GM13976 (cell line): ENCODE results near the gene TRAPPC1.

Experiments used
- DNase-seq: peaks from one replicate; pipeline ENCODE4 v3.0.0; 2012; ENCODE audit warnings: low spot score
- in situ Hi-C: fragments of 300-500 bp; cut with MboI; formaldehyde crosslinking; loops from one replicate; pipeline ENCODE4 v1.12.0; 2022; ENCODE audit warnings: low sequenced_read_pairs, mixed read lengths, inconsistent platforms; ENCODE audit not compliant: unreplicated experiment
- TF ChIP-seq, protein P1 (sequence below): IDR thresholded peaks from 2 replicates; pipeline ENCODE4 v1.5.1; 2012; ENCODE audit warnings: borderline replicate concordance, mild to moderate bottlenecking; ENCODE audit not compliant: insufficient read depth; ENCODE audit errors: extremely low read depth, missing control alignments, control extremely low read depth

TRAPPC1 gene

DNA sequence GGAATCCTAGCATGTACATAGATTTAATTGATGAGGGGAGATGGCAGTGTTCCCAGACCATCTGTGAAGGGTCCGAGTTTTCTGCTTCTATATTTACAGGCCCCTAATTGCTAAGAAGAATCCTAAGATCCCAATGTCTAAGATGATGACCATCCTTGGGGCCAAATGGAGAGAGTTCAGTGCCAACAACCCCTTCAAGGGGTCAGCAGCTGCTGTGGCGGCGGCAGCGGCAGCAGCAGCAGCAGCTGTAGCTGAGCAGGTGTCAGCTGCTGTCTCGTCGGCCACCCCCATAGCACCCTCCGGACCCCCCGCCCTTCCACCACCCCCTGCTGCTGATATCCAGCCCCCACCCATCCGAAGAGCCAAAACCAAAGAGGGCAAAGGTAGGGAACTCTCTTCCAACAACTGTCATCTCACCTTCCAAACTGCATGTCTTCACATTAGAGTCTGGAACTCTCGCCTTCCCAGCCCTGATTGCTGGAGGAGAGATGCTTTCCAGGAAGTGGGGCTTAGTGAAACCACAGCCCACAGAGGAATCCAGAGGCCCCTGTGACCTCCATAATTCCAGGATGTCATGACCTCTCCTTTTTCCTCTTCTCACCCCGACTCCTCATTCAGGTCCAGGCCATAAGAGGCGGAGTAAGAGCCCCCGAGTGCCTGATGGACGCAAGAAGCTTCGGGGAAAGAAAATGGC is 38.4 kb downstream of the TRAPPC1 start:
- in situ Hi-C loops, result no loop called here
- TF ChIP-seq, protein P1, sequence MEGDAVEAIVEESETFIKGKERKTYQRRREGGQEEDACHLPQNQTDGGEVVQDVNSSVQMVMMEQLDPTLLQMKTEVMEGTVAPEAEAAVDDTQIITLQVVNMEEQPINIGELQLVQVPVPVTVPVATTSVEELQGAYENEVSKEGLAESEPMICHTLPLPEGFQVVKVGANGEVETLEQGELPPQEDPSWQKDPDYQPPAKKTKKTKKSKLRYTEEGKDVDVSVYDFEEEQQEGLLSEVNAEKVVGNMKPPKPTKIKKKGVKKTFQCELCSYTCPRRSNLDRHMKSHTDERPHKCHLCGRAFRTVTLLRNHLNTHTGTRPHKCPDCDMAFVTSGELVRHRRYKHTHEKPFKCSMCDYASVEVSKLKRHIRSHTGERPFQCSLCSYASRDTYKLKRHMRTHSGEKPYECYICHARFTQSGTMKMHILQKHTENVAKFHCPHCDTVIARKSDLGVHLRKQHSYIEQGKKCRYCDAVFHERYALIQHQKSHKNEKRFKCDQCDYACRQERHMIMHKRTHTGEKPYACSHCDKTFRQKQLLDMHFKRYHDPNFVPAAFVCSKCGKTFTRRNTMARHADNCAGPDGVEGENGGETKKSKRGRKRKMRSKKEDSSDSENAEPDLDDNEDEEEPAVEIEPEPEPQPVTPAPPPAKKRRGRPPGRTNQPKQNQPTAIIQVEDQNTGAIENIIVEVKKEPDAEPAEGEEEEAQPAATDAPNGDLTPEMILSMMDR, result no peak
- DNase-seq, result no peak

DNA sequence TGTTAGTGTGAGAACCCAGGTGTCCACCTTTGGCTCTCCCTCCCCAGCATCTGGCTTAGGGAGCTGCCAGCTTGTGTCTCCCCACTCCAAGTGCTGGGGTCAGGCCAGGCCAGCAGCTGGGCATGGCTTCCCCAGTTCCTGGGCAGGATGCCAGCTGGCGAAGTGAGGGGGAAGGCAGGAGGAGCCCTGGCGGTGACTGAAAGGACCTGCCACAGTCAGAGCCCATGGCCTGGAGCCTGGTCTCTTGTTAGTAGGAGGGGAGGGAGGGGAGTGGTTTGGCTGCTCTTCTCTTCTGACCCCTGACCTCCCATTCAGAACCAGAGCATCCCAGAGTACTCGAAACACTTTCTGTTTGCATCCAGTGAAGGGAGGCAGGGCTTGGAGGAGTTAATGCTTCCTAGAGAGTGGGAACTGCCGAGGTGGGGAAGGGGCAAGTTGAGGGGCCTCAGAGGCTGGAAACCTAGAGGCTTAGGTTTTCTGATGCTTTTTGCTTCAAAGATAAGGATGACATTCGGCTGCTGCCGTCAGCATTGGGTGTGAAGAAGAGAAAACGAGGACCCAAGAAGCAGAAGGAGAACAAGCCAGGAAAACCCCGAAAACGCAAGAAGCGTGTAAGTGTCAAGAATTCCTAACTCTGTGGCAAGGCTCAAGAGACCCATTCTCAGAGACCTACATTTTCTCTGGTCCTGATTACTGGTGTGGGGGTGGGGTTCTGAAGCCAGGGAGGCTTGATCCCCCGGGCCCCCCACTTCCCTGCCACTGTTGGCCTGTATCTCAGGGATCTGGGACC is 42.4 kb downstream of the TRAPPC1 start:
- DNase-seq, result no peak
- in situ Hi-C loops, result no loop called here
- TF ChIP-seq, protein P1, result no peak

DNA sequence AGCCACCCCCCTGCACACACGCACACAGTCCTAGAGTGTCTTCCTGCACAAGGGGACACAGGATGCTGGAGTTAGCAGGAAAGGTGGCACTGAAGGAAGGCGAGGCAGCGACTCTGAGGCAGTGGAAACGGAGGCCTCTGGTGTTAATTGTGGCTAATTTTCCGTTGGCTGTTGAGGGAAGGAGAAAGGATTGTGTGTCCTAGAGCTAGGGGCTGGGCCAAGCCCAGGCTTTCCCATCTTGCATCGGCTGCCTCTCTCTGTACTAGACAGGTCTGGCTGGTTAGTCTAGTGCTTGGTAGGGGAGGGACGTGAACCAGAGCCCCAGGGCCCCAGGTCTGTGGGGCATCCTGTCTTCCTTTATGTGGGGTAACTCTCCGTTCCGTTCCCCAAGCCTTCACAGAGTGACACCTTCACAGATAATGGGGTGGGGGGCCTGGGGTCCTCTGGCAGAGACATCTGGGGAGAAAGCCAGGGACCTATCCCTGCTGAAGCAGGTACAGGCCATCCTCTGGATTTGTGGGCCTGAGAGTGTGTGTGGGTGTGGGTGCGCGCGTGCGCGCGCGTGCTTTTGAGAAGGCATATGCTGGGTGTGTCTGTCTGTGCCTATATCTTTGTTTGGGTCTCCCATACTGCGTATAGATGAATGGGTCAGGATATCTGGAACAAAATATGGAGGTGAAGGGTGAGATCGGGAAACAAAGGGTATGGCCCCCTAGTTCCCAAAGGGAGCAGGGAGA is 43.4 kb downstream of the TRAPPC1 start, which contains the start of gene CHD3:
CHD3 (plus strand) TSS at position 606 of the 737 bp plus-strand sequence. CDS start 212 bp downstream, outside the sequence.
- TF ChIP-seq, protein P1, result no peak
- DNase-seq, result no peak
- in situ Hi-C loops, result no loop called here

DNA sequence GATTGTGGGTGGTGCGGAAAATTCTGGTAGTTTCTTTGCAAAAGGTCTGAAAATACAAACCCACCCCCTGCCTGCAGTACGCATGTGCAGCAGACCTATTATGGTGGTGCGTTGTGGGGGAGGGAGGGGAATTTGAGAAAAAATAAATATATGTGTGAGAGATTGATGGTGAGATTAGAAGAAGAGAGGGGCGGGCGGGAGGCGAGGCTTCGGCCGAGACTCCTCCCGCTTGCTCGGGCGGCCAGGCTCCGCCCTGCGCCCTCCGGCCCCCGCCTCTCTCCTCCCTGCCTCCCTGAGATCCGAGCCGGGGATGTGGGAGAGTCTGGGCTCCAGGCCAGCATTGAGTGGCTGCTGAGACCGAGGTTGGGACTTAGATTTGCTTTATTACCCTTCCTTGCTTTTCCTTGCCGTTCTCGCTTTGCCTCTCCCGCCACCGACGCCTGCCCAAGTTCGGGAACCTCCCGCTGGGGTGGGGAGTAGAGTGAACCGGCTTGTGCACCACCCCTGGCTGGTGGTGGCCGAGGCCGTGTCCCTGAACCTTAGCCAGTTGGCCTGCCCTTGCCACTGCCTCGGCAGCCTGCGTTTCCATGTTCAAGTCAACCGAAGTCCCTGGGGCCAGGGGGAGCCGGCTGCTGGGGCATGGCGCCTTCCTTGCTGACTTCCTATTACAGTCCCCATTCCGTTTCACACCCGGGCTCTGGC is 44.1 kb downstream of the TRAPPC1 start:
- peak; percentile 93 for DNase-seq
- in situ Hi-C loops, result no loop called here
- TF ChIP-seq, protein P1, result no peak

DNA sequence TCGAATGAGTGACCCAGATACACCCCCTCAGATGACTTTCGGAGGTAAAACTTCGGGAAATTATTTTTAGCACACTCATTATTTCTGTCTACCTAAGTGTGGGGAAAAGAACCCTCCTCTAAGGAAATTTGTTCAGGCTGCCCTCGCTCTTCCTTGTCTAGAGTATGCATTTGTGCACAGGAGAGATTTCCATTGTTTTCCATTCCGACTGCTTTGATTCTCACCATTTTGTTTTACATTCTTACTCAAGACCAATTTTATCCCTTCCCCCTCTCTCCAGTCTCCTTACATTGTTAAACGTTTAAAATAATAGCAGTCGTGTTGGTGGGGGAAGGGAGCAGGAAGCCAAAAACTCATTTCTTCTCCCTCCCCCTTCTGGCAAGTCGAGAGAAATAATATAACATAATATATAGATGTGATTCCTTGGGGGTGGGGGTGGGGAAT is 44.7 kb downstream of the TRAPPC1 start:
- TF ChIP-seq, protein P1, result no peak
- DNase-seq, result no peak

More for the DNA sequence above, 44.7 kb downstream of the TRAPPC1 start:
- in situ Hi-C loops, result no loop called here
